ENCODE measurements around the gene VSTM4. TPM values are rescaled to one million over a fixed set of nuclear protein-coding genes. Genes with fewer than 3 reads are reported as not detected.

VSTM4 gene
- polyA plus RNA-seq, 1 donor (not counting 4 experiments of a cell fraction or from before 2014, with no cell fraction given), result not detected

DNA sequence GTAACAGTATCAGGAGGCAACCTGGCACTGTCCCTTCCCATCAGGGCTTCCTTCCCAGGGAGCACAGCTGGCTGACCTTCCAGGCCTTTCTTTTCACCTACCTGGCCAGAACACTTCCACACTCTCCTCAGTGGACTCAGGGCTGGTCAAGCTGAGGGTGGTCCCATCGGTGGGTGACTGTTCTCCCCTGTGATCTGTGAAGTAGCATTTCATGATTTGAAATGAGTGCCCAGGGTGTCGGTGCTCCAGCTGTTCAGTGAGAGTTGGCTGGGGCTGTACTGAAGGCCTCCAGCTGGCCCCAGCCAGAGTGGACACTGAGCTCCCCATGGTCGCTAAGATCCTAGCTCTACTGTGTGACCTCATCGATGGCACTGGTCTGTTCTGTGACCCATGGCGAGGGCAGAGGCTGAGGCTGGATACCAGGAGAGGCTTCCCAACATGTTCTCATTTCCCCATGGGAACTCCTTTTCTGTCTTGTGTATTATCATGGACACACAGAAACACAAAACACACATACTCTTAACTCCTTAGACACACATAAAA lies 18.5 kb upstream of the VSTM4 start, which contains the start of gene FAM170B:
FAM170B (minus strand) TSS at position 316 of the 543 bp plus-strand sequence; CDS start at position 213, 103 bp downstream.
- Histone ChIP-seq H4K20me1 (ENCODE audit: control insufficient read depth, extremely low read depth, insufficient read depth, low read length) (no peaks in the 10 kb centered on the region), H3K27me3 (ENCODE audit: control insufficient read depth, extremely low read depth, insufficient read depth, low read length) (no peaks in the 10 kb centered on the region), H3K4me1 (ENCODE audit: control insufficient read depth, extremely low read depth, insufficient read depth, low read length) (no peaks in the 10 kb centered on the region), H3K9ac (ENCODE audit: control insufficient read depth, extremely low read depth, insufficient read depth, low read length) (no peak within 1 kb of the TSS), H2AFZ (ENCODE audit: control insufficient read depth, low read length) (no peak within 1 kb of the TSS), H3K4me3 (ENCODE audit: control insufficient read depth in 2 of 3, extremely low read depth in 1 of 3, insufficient read depth in 2 of 3, low read depth in 1 of 3, low read length in 3 of 3) (no peak within 1 kb of the TSS), H3K27ac (ENCODE audit: control insufficient read depth, insufficient read depth, low read length) (no peak within 1 kb of the TSS), H3K4me2 (ENCODE audit: control insufficient read depth, extremely low read depth, insufficient read depth, low read depth, low read length) (no peak within 1 kb of the TSS), H3K36me3 (ENCODE audit: control insufficient read depth in 2 of 2, extremely low read depth in 1 of 2, insufficient read depth in 2 of 2, low read length in 2 of 2) (no peaks in the 10 kb centered on the region), H3K9me1 (ENCODE audit: control insufficient read depth, extremely low read depth, insufficient read depth, low read length) (no peaks in the 10 kb centered on the region), H3K79me2 (ENCODE audit: control insufficient read depth, insufficient read depth, low read length) (no peaks in the 10 kb centered on the region), H3K9me3 (ENCODE audit: control insufficient read depth, low read depth, low read length) (no peaks in the 10 kb centered on the region)
- TF ChIP-seq CTCF (optimal IDR thresholded peaks at IDR 0.05 in 1 of 3, IDR thresholded peaks at IDR 0.05 in 1 of 3, conservative IDR thresholded peaks at IDR 0.05 in 1 of 3; ENCODE audit: extremely low read depth in 1 of 3, insufficient read depth in 2 of 3, low read length in 3 of 3) (no peak), EZH2 (IDR thresholded peaks at IDR 0.05; ENCODE audit: low read length) (no peak)
- DNase-seq (ENCODE audit: low read depth, low spot score) (no peak), FAIRE-seq (no peak)
- dilution Hi-C loops (cut with MboI; ENCODE audit: extremely low pct_ligation_motif_present, low sequenced_read_pairs), result no loop called here

GRCh38 chr10:49132362-49132737 lies 17.0 kb upstream of the VSTM4 start:
- Histone ChIP-seq H3K9me3 (ENCODE audit: control insufficient read depth, low read depth, low read length) (no peaks in the 10 kb centered on the region), H3K4me3 (ENCODE audit: control insufficient read depth in 2 of 3, extremely low read depth in 1 of 3, insufficient read depth in 2 of 3, low read depth in 1 of 3, low read length in 3 of 3) (no peak overlapping the region), H3K36me3 (ENCODE audit: control insufficient read depth in 2 of 2, extremely low read depth in 1 of 2, insufficient read depth in 2 of 2, low read length in 2 of 2) (no peaks in the 10 kb centered on the region), H3K27ac (ENCODE audit: control insufficient read depth, insufficient read depth, low read length) (no peak overlapping the region), H3K4me1 (ENCODE audit: control insufficient read depth, extremely low read depth, insufficient read depth, low read length) (no peaks in the 10 kb centered on the region), H4K20me1 (ENCODE audit: control insufficient read depth, extremely low read depth, insufficient read depth, low read length) (no peaks in the 10 kb centered on the region), H3K9ac (ENCODE audit: control insufficient read depth, extremely low read depth, insufficient read depth, low read length) (no peak overlapping the region), H3K79me2 (ENCODE audit: control insufficient read depth, insufficient read depth, low read length) (no peaks in the 10 kb centered on the region), H3K27me3 (ENCODE audit: control insufficient read depth, extremely low read depth, insufficient read depth, low read length) (no peaks in the 10 kb centered on the region), H2AFZ (ENCODE audit: control insufficient read depth, low read length) (no peak overlapping the region), H3K4me2 (ENCODE audit: control insufficient read depth, extremely low read depth, insufficient read depth, low read depth, low read length) (no peak overlapping the region), H3K9me1 (ENCODE audit: control insufficient read depth, extremely low read depth, insufficient read depth, low read length) (no peaks in the 10 kb centered on the region)
- dilution Hi-C loops (cut with MboI; ENCODE audit: extremely low pct_ligation_motif_present, low sequenced_read_pairs), result no loop called here
- no peak for TF ChIP-seq EZH2 (IDR thresholded peaks at IDR 0.05; ENCODE audit: low read length)
- TF ChIP-seq CTCF (optimal IDR thresholded peaks at IDR 0.05 in 1 of 3, IDR thresholded peaks at IDR 0.05 in 1 of 3, conservative IDR thresholded peaks at IDR 0.05 in 1 of 3; ENCODE audit: extremely low read depth in 1 of 3, insufficient read depth in 2 of 3, low read length in 3 of 3), result no peak
- DNase-seq (ENCODE audit: low read depth, low spot score) (no peak), FAIRE-seq (no peak)
